Activated CD8-positive, alpha-beta T cell treated with anti-CD3 and anti-CD28 coated beads for 36 hours (primary cell): Measurements from ENCODE around the gene KRI1. TPM values are rescaled to one million over a fixed set of nuclear protein-coding genes. Genes with fewer than 3 reads are reported as not detected.
A peak's percentile ranks its signal among the peaks of the same experiment; 100 is the strongest.
"Not testable (repeated sequence)": the region's sequence is repeated elsewhere in the genome, so short reads cannot be mapped to it uniquely, and the experiment has no call there.

ENCODE experiments used
- ATAC-seq: fragments of 200-7000 bp; cut with Tn5 transposase; one replicate; pipeline ENCODE4 v1.10.0; 2021; ENCODE audit warnings: mild to moderate bottlenecking, moderate library complexity
- CTCF ChIA-PET: fragments of 350-600 bp; sonication (Branson Sonifier 250); formaldehyde crosslinking; loops from one replicate; lab custom pipeline; 2021; ENCODE audit warnings: antibody characterized with exemption; lab: Charles Lee
- POLR2A ChIA-PET: fragments of 350-600 bp; sonication (Branson Sonifier 250); formaldehyde crosslinking; loops from one replicate; lab custom pipeline; 2021; ENCODE audit warnings: antibody characterized with exemption; lab: Charles Lee
- DNase-seq: peaks from one replicate; pipeline ENCODE4 v3.0.0-alpha.2; 2020
- H3K27ac Mint-ChIP-seq: one replicate; pipeline ENCODE4 v1.8.0; 2021; ENCODE audit warnings: mild to moderate bottlenecking, mixed read lengths
- H3K27me3 Mint-ChIP-seq: one replicate; pipeline ENCODE4 v1.8.0; 2021; ENCODE audit warnings: mixed read lengths
- H3K36me3 Mint-ChIP-seq: one replicate; pipeline ENCODE4 v1.8.0; 2021; ENCODE audit warnings: low read depth, mixed read lengths
- H3K4me1 Mint-ChIP-seq: one replicate; pipeline ENCODE4 v1.8.0; 2021; ENCODE audit warnings: low read depth, mixed read lengths
- H3K4me3 Mint-ChIP-seq: one replicate; pipeline ENCODE4 v1.8.0; 2021; ENCODE audit warnings: mild to moderate bottlenecking, moderate library complexity, mixed read lengths
- H3K9me3 Mint-ChIP-seq: one replicate; pipeline ENCODE4 v1.8.0; 2021; ENCODE audit warnings: mixed read lengths
- CTCF ChIP-seq: fragments of 200-600 bp; IDR thresholded peaks from one replicate; pipeline ENCODE4 v1.8.0; 2022; ENCODE audit warnings: antibody characterized with exemption, mild to moderate bottlenecking
- intact Hi-C: fragments of 100-400 bp; cut with micrococcal nuclease; formaldehyde crosslinking; loops from one replicate; pipeline ENCODE4 v1.10.0; 2022
- total RNA-seq, 2 experiments: library from RNA; stranded (reverse); gene quantifications; one replicate each; pipeline ENCODE4 v1.2.3, GENCODE V29; 2021

Gene KRI1
- total RNA-seq, 2 experiments from 2014 or later = 50.0 to 58.3 TPM

DNA sequence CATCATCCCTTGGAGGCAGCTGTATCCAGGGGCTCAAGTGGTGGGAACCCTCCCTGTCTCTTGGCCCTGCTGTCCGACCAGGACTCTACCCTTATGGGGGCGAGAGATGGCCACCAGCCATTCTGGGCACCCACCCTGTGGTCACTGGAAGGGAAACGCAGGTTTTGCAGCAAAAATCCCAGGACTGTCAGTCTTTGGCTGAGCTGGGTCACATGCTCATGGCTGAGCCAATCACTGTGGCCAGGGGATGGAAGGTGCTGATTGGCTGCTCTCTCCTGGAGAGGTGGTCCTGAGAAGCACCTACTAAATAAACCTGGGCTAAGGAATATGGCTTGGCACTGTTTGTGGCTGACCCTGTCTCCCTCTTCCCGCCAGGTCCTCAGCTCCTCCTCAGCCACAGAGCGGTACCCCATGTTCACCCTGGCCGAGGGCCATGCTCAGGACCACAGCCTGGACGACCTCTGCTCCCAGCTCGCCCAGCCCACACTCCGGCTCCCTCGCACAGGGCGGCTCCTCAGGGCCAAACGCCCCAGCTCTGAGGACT lies 13.2 kb downstream of the KRI1 start:
- peak overlapping the region; percentile 92 for H3K27ac Mint-ChIP-seq
- ChIA-PET POLR2A (interaction anchor here (0.6 to 7.1 kb wide), 11 partner anchors 8 to 165 kb away, joined by 3 to 104 read pairs (median 5); partner anchors contain the start of genes CDKN2D, DNM2, KRI1 and QTRT1), CTCF (interaction anchor here (0.7 to 5.4 kb wide), 17 partner anchors 8 to 292 kb away, joined by 3 to 26 read pairs (median 4); partner anchors contain the start of genes CDC37, CDKN2D, KEAP1 and QTRT1)
- H3K4me1 Mint-ChIP-seq = peaks cover 54% of the 10 kb centered on the region
- H3K36me3 Mint-ChIP-seq = peaks cover 61% of the 10 kb centered on the region
- TF ChIP-seq CTCF = no peak
- H3K27me3 Mint-ChIP-seq = no peaks in the 10 kb centered on the region
- ATAC-seq (no peak), DNase-seq (peak; percentile 60)
- H3K4me3 Mint-ChIP-seq = no peak overlapping the region
- H3K9me3 Mint-ChIP-seq = no peaks in the 10 kb centered on the region
- intact Hi-C loops = no loop called here

GRCh38 chr19:10551698-10552301 lies 14.0 kb downstream of the KRI1 start:
- DNase-seq = peak; percentile 73
- H3K4me1 Mint-ChIP-seq = peaks cover 54% of the 10 kb centered on the region
- no peak overlapping the region for H3K4me3 Mint-ChIP-seq
- no peaks in the 10 kb centered on the region for H3K27me3 Mint-ChIP-seq
- H3K27ac Mint-ChIP-seq = peak overlapping the region; percentile 92
- no peak for TF ChIP-seq CTCF
- H3K9me3 Mint-ChIP-seq = no peaks in the 10 kb centered on the region
- ChIA-PET POLR2A (interaction anchor here (0.6 to 7.1 kb wide), 6 partner anchors 10 to 160 kb away, joined by 3 to 104 read pairs (median 4); partner anchors contain the start of genes CDKN2D, KRI1 and S1PR5), CTCF (interaction anchor here (0.7 to 5.4 kb wide), 18 partner anchors 10 to 149 kb away, joined by 3 to 26 read pairs (median 6); partner anchors contain the start of genes CDC37, CDKN2D, QTRT1 and S1PR5)
- peaks cover 61% of the 10 kb centered on the region for H3K36me3 Mint-ChIP-seq
- intact Hi-C loops = no loop called here
- peak; percentile 14 for ATAC-seq

GRCh38 chr19:10551006-10551405 lies 14.8 kb downstream of the KRI1 start:
- DNase-seq, H3K9me3 Mint-ChIP-seq, ATAC-seq, intact Hi-C loops, H3K4me3 Mint-ChIP-seq, H3K27me3 Mint-ChIP-seq: not testable (repeated sequence)
- POLR2A ChIA-PET = interaction anchor here (1.1 to 7.1 kb wide), 3 partner anchors 9 to 161 kb away, joined by 3 to 104 read pairs (median 4); partner anchors contain the start of genes CDKN2D and KRI1
- H3K27ac Mint-ChIP-seq = peak overlapping the region; percentile 25
- CTCF ChIA-PET = interaction anchor here (1.0 to 4.4 kb wide), 10 partner anchors 9 to 149 kb away, joined by 3 to 26 read pairs (median 6); partner anchors contain the start of genes CDKN2D, QTRT1 and S1PR5
- H3K4me1 Mint-ChIP-seq = peaks cover 51% of the 10 kb centered on the region
- H3K36me3 Mint-ChIP-seq = peaks cover 59% of the 10 kb centered on the region

GRCh38 chr19:10550336-10550735 lies 15.5 kb downstream of the KRI1 start:
- Mint-ChIP-seq H3K36me3 (peaks cover 53% of the 10 kb centered on the region), H3K9me3 (no peaks in the 10 kb centered on the region), H3K4me1 (peaks cover 45% of the 10 kb centered on the region), H3K4me3 (no peak overlapping the region), H3K27me3 (no peaks in the 10 kb centered on the region), H3K27ac (peak overlapping the region; percentile 20)
- peak; percentile 27 for DNase-seq
- ATAC-seq = no peak
- CTCF ChIA-PET = interaction anchor here (1.2 to 3.7 kb wide), 7 partner anchors 8 to 150 kb away, joined by 4 to 21 read pairs (median 6); partner anchors contain the start of genes QTRT1 and S1PR5
- POLR2A ChIA-PET = interaction anchor here (0.6 to 7.1 kb wide), 2 partner anchors 15 to 59 kb away, joined by 3 to 104 read pairs; partner anchors contain the start of genes CDKN2D and KRI1
- intact Hi-C loops = no loop called here
- no peak for TF ChIP-seq CTCF

- Mint-ChIP-seq H3K36me3 (peaks cover 47% of the 10 kb centered on the region), H3K4me1 (peaks cover 44% of the 10 kb centered on the region), H3K27me3 (no peaks in the 10 kb centered on the region), H3K27ac (no peak overlapping the region), H3K4me3 (no peak overlapping the region), H3K9me3 (no peaks in the 10 kb centered on the region)
- CTCF ChIA-PET = interaction anchor here (2.0 kb wide), 1 partner anchor 58 kb away, joined by 6 read pairs; no protein-coding TSS in a partner anchor
- TF ChIP-seq CTCF = no peak
- ATAC-seq = no peak
- intact Hi-C loops = no loop called here
- DNase-seq = no peak
- POLR2A ChIA-PET = no interaction called here
These were observed 16.1 kb downstream of the KRI1 start for GRCh38 chr19:10549733-10550132.
